Lung (tissue), 12 donors: ENCODE results near the gene DOC2A. TPM values are rescaled to one million over a fixed set of nuclear protein-coding genes. Genes with fewer than 3 reads are reported as not detected.

Experiments used
- ATAC-seq: fragments of 200-7000 bp; cut with Tn5 transposase; one replicate; pipeline ENCODE4 v1.9.1; 2020; ENCODE audit warnings: moderate number of reproducible peaks; ENCODE audit not compliant: insufficient read depth, low FRiP score
- DNase-seq, 3 donors: peaks; one replicate each; pipeline ENCODE4 v3.0.0-alpha.2; 2013 to 2017
- H3K27ac ChIP-seq, 2 donors: one replicate each; pipeline ENCODE4 v1.5.1; 2013; ENCODE audit warnings: mild to moderate bottlenecking in 2 of 2, moderate library complexity in 2 of 2, control low read depth in 1 of 2, inconsistent platforms in 1 of 2, low read depth in 1 of 2, low read length in 1 of 2
- H3K27me3 ChIP-seq, 3 donors: one replicate each; pipeline ENCODE4 v1.5.1; 2013; ENCODE audit warnings: low read length in 2 of 3; ENCODE audit not compliant: control insufficient read depth in 3 of 3, insufficient read depth in 3 of 3
- H3K36me3 ChIP-seq, 4 donors: one replicate each; pipeline ENCODE4 v1.5.1; 2013; ENCODE audit warnings: low read length in 4 of 4, mild to moderate bottlenecking in 1 of 4, moderate library complexity in 1 of 4; ENCODE audit not compliant: control insufficient read depth in 4 of 4, insufficient read depth in 4 of 4
- H3K4me1 ChIP-seq, 5 donors: one replicate each; pipeline ENCODE4 v1.5.1; 2013; ENCODE audit warnings: low read length in 5 of 5, mild to moderate bottlenecking in 2 of 5, moderate library complexity in 1 of 5; ENCODE audit not compliant: control insufficient read depth in 5 of 5, insufficient read depth in 5 of 5
- H3K4me3 ChIP-seq: one replicate; pipeline ENCODE4 v1.5.1; 2013; ENCODE audit warnings: mild to moderate bottlenecking, control low read depth, moderate library complexity
- H3K9ac ChIP-seq, 2 donors: one replicate each; pipeline ENCODE4 v1.5.1; 2013; ENCODE audit warnings: low read length in 2 of 2, control low read depth in 1 of 2; ENCODE audit not compliant: insufficient read depth in 1 of 2
- H3K9me3 ChIP-seq, 4 donors: one replicate each; pipeline ENCODE4 v1.5.1; 2013; ENCODE audit warnings: low read length in 3 of 4, mild to moderate bottlenecking in 1 of 4, moderate library complexity in 1 of 4; ENCODE audit not compliant: control insufficient read depth in 4 of 4, insufficient read depth in 3 of 4
- WGBS, 2 donors: extraction: QIAGEN DNeasy Blood & Tissue Kit; methylation state at CpG; one replicate each; pipeline ENCODE4 v1.1.7; 2013; 5-methylcytosine and 5-hydroxymethylcytosine counted together
- polyA plus RNA-seq, 2 donors: library from polyadenylated mRNA; stranded (reverse); fragments of 200-250 nt; gene quantifications; one replicate each; pipeline ENCODE4 v1.2.1, GENCODE V29; 2013
- total RNA-seq, 2 donors: library from RNA; depleted of rRNA in 1 of 2; stranded (reverse); fragments of >200 nt in 1 of 2; gene quantifications; one replicate each; pipeline ENCODE4 v1.2.1, GENCODE V29; 2014 to 2021
- TF ChIP-seq, protein P1 (sequence below): IDR thresholded peaks from 2 replicates; pipeline ENCODE4 v1.5.1; 2012; ENCODE audit warnings: mild to moderate bottlenecking; ENCODE audit errors: control extremely low read depth, extremely low read depth
- donor health status: control.
- donor health status: control.
- donor health status: Bipolar disorder and iron deficiency.
- donor health status: healthy.
- donor health status: DM: yes; HTN: yes; CAD: no.

The DOC2A gene
- total and polyA plus RNA-seq, 4 donors, result 1.4 to 8.7 (median 2.7) TPM

DNA sequence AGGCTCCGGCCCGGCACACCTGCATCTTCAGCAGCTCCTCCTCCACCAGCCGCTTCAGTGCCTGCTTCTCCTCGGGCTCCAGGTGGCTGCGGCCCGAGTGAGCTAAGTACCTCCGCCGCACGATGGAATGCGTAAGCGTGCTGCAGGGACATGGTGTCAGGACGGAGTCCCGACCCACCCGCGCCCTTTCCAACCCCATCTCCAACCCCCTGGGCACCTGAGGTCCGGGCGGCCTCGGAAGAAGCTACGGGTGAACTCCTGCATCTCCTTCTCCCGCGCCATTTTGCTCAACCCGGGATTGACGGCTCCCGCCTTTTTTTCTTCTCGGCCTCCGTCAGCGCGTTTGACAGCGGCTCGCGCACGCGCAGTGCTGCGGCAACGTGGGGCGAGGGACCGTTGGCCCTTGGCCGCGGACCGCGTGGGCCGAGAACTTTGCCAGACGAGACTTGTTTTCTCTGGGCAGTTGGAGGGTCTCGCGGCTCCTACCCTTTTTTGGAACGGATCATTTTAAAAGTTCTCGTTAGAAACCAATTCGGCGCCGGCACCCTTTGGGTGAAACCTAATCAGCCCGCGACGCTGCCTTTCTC is 15.4 kb downstream of the DOC2A start, which contains the start of gene HIRIP3:
Gene HIRIP3, minus strand, starts transcription at position 294 of the 587 bp plus-strand sequence. Its CDS starts 12 bp downstream, at position 282.
- H3K36me3 ChIP-seq, result peaks cover 0 to 35% (median 16%) of the 10 kb centered on the region in 4 donors
- H3K9me3 ChIP-seq, result no peaks in the 10 kb centered on the region
- peak within 1 kb of the TSS; percentile 91 to 95 for H3K27ac ChIP-seq
- DNase-seq (peak; percentile 89 to 91 (median 90)), ATAC-seq (peak; percentile 79)
- H3K9ac ChIP-seq, result peak within 1 kb of the TSS; percentile 93 to 97
- peak within 1 kb of the TSS; percentile 91 for H3K4me3 ChIP-seq
- WGBS, 2 donors, result 0 to 1% methylated on average over 51 to 53 of the region's 53 CpGs
- no peaks in the 10 kb centered on the region for H3K27me3 ChIP-seq
- TF ChIP-seq, protein P1, sequence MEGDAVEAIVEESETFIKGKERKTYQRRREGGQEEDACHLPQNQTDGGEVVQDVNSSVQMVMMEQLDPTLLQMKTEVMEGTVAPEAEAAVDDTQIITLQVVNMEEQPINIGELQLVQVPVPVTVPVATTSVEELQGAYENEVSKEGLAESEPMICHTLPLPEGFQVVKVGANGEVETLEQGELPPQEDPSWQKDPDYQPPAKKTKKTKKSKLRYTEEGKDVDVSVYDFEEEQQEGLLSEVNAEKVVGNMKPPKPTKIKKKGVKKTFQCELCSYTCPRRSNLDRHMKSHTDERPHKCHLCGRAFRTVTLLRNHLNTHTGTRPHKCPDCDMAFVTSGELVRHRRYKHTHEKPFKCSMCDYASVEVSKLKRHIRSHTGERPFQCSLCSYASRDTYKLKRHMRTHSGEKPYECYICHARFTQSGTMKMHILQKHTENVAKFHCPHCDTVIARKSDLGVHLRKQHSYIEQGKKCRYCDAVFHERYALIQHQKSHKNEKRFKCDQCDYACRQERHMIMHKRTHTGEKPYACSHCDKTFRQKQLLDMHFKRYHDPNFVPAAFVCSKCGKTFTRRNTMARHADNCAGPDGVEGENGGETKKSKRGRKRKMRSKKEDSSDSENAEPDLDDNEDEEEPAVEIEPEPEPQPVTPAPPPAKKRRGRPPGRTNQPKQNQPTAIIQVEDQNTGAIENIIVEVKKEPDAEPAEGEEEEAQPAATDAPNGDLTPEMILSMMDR, result no peak
- peaks cover 0 to 21% (median 10%) of the 10 kb centered on the region in 5 donors for H3K4me1 ChIP-seq

- H3K27me3 ChIP-seq, result no peaks in the 10 kb centered on the region
- TF ChIP-seq, protein P1, result no peak
- H3K4me3 ChIP-seq, result peak overlapping the region; percentile 82
- DNase-seq (no peak), ATAC-seq (peak; percentile 51)
- WGBS, 2 donors, result 10% methylated on average over 23 to 24 of the region's 24 CpGs
- no peak overlapping the region for H3K9ac ChIP-seq
- H3K4me1 ChIP-seq, result peaks cover 0 to 21% (median 12%) of the 10 kb centered on the region in 5 donors
- H3K36me3 ChIP-seq, result peaks cover 0 to 34% (median 17%) of the 10 kb centered on the region in 4 donors
- no peaks in the 10 kb centered on the region for H3K9me3 ChIP-seq
- H3K27ac ChIP-seq, result peak overlapping the region; percentile 91 to 95
These were observed 16.1 kb downstream of the DOC2A start for GRCh38 chr16:29994600-29995323.

- no peak for ATAC-seq
- H3K4me1 ChIP-seq, result peaks cover 0 to 21% (median 13%) of the 10 kb centered on the region in 5 donors
- TF ChIP-seq, protein P1, result no peak
- H3K27ac ChIP-seq, result peak overlapping the region in 1 of 2 donors; percentile 91
- no peaks in the 10 kb centered on the region for H3K27me3 ChIP-seq
- no peaks in the 10 kb centered on the region for H3K9me3 ChIP-seq
- H3K36me3 ChIP-seq, result peaks cover 2 to 39% (median 21%) of the 10 kb centered on the region in 4 donors
- no peak overlapping the region for H3K9ac ChIP-seq
- WGBS, 2 donors, result 73 to 84% methylated on average over 9 of the region's 9 CpGs
- no peak overlapping the region for H3K4me3 ChIP-seq
- no peak for DNase-seq
These were observed 16.8 kb downstream of the DOC2A start for GRCh38 chr16:29993903-29994599.
